Cardiac fibroblast (primary cell): Measurements from ENCODE around the gene DLX6.

Experiments
- DNase-seq, 2 donors: peaks; one replicate each; pipeline versions ENCODE4 v3.0.0 to v3.0.0-alpha.2; 2010; ENCODE audit warnings: low read depth in 2 of 2
- H3K4me3 ChIP-seq, 2 donors: replicated peaks in 1 of 2; 1 replicate in 1 of 2; 2 replicates in 1 of 2; pipeline ENCODE4 v1.5.1; 2011; ENCODE audit warnings: low read depth in 2 of 2, low read length in 2 of 2, mild to moderate bottlenecking in 2 of 2, moderate library complexity in 1 of 2
- CTCF ChIP-seq: IDR thresholded peaks from one replicate; pipeline ENCODE4 v1.5.1; 2011; ENCODE audit warnings: low read depth, mild to moderate bottlenecking, low read length, inconsistent platforms

Gene DLX6

GRCh38 chr7:97015756-97016380 lies 10.5 kb downstream of the DLX6 start:
- no peak for TF ChIP-seq CTCF
- H3K4me3 ChIP-seq = no peak overlapping the region
- no peak for DNase-seq

GRCh38 chr7:97016381-97017191 lies 11.2 kb downstream of the DLX6 start:
- no peak overlapping the region for H3K4me3 ChIP-seq
- no peak for TF ChIP-seq CTCF
- DNase-seq = no peak

- no peak overlapping the region for H3K4me3 ChIP-seq
- no peak for TF ChIP-seq CTCF
Observed at GRCh38 chr7:97017192-97018125, 12.1 kb downstream of the DLX6 start.

GRCh38 chr7:97018126-97018601 lies 12.8 kb downstream of the DLX6 start:
- TF ChIP-seq CTCF = no peak
- H3K4me3 ChIP-seq = no peak overlapping the region
- no peak for DNase-seq

More at GRCh38 chr7:97017192-97018125, 12.1 kb downstream of the DLX6 start:
- DNase-seq = no peak

GRCh38 chr7:97018791-97019531 lies 13.6 kb downstream of the DLX6 start:
- H3K4me3 ChIP-seq = no peak overlapping the region
- no peak for DNase-seq
- TF ChIP-seq CTCF = no peak

- TF ChIP-seq CTCF = no peak
- DNase-seq = no peak
- no peak overlapping the region for H3K4me3 ChIP-seq
Observed at GRCh38 chr7:97019710-97020225, 14.4 kb downstream of the DLX6 start.
